Chondrocyte (in vitro differentiated cells): Measurements from ENCODE around the gene ANKRD33. TPM values are rescaled to one million over a fixed set of nuclear protein-coding genes. Genes with fewer than 3 reads are reported as not detected.
"Not testable (repeated sequence)": the region's sequence is repeated elsewhere in the genome, so short reads cannot be mapped to it uniquely, and the experiment has no call there.

ENCODE experiments used
- DNase-seq: peaks from one replicate; pipeline ENCODE4 v3.0.0; 2021; ENCODE audit warnings: mixed read lengths, low spot score
- H3K27ac Mint-ChIP-seq: one replicate; pipeline ENCODE4 v1.8.0; 2021; ENCODE audit warnings: mild to moderate bottlenecking, moderate library complexity, mixed read lengths; ENCODE audit not compliant: unreplicated experiment
- H3K27me3 Mint-ChIP-seq: 2 replicates; pipeline ENCODE4 v1.8.0; 2021; ENCODE audit warnings: low read depth, mixed read lengths
- H3K36me3 Mint-ChIP-seq: 2 replicates; pipeline ENCODE4 v1.8.0; 2021; ENCODE audit warnings: low read depth, mixed read lengths
- H3K4me1 Mint-ChIP-seq: 2 replicates; pipeline ENCODE4 v1.8.0; 2021; ENCODE audit warnings: low read depth, mild to moderate bottlenecking, mixed read lengths
- H3K4me3 Mint-ChIP-seq: one replicate; pipeline ENCODE4 v1.8.0; 2021; ENCODE audit warnings: mild to moderate bottlenecking, moderate library complexity, mixed read lengths; ENCODE audit not compliant: unreplicated experiment
- H3K9me3 Mint-ChIP-seq: 2 replicates; pipeline ENCODE4 v1.8.0; 2021; ENCODE audit warnings: low read depth, mixed read lengths
- CTCF ChIP-seq: fragments of 200-600 bp; sonication (generic); IDR thresholded peaks from 2 replicates; pipeline ENCODE4 v1.5.0; 2021; ENCODE audit warnings: antibody characterized with exemption, mild to moderate bottlenecking, moderate library complexity
- total RNA-seq: library from RNA; stranded (reverse); gene quantifications from 3 replicates; pipeline ENCODE4 v1.2.1, GENCODE V29; 2021

Gene ANKRD33
- total RNA-seq, 1 donor from 2014 or later = not detected

GRCh38 chr12:51883998-51884675, 3.8 kb upstream of the ANKRD33 start:
- no peak overlapping the region for H3K27ac Mint-ChIP-seq
- H3K36me3 Mint-ChIP-seq = peaks cover 1% of the 10 kb centered on the region
- no peaks in the 10 kb centered on the region for H3K27me3 Mint-ChIP-seq
- peaks cover 3% of the 10 kb centered on the region for H3K9me3 Mint-ChIP-seq
- peaks cover 10% of the 10 kb centered on the region for H3K4me1 Mint-ChIP-seq
- no peak for DNase-seq
- no peak for TF ChIP-seq CTCF
- H3K4me3 Mint-ChIP-seq = no peak overlapping the region

GRCh38 chr12:51884676-51885229, 3.1 kb upstream of the ANKRD33 start:
- H3K36me3 Mint-ChIP-seq = peaks cover 1% of the 10 kb centered on the region
- no peak overlapping the region for H3K27ac Mint-ChIP-seq
- no peaks in the 10 kb centered on the region for H3K27me3 Mint-ChIP-seq
- peaks cover 10% of the 10 kb centered on the region for H3K4me1 Mint-ChIP-seq
- peaks cover 3% of the 10 kb centered on the region for H3K9me3 Mint-ChIP-seq
- TF ChIP-seq CTCF = no peak
- peak; percentile 11 for DNase-seq
- H3K4me3 Mint-ChIP-seq = no peak overlapping the region

- H3K4me1 Mint-ChIP-seq, H3K9me3 Mint-ChIP-seq, H3K36me3 Mint-ChIP-seq, H3K27me3 Mint-ChIP-seq: not testable (repeated sequence)
- Mint-ChIP-seq H3K27ac (peak overlapping the region; percentile 75), H3K4me3 (peak overlapping the region; percentile 6)
- DNase-seq = peak; percentile 20
Measured at GRCh38 chr12:51885294-51886020, 2.4 kb upstream of the ANKRD33 start.

GRCh38 chr12:51886021-51886710, 1.7 kb upstream of the ANKRD33 start:
- H3K9me3 Mint-ChIP-seq = peaks cover 3% of the 10 kb centered on the region
- H3K36me3 Mint-ChIP-seq = peaks cover 1% of the 10 kb centered on the region
- no peaks in the 10 kb centered on the region for H3K27me3 Mint-ChIP-seq
- peak; percentile 25 for DNase-seq
- peak overlapping the region; percentile 75 for H3K27ac Mint-ChIP-seq
- peaks cover 10% of the 10 kb centered on the region for H3K4me1 Mint-ChIP-seq
- no peak for TF ChIP-seq CTCF
- peak overlapping the region; percentile 6 for H3K4me3 Mint-ChIP-seq

- Mint-ChIP-seq H3K27ac (no peak overlapping the region), H3K9me3 (no peaks in the 10 kb centered on the region), H3K4me1 (peaks cover 10% of the 10 kb centered on the region), H3K4me3 (no peak overlapping the region), H3K36me3 (peaks cover 1% of the 10 kb centered on the region), H3K27me3 (no peaks in the 10 kb centered on the region)
- DNase-seq = peak; percentile 76
- no peak for TF ChIP-seq CTCF
Measured at GRCh38 chr12:51888316-51889215, 663 bp downstream of the ANKRD33 start.
